HG02970 (cell line): Measurements from ENCODE around the gene INSC.

Experiments used
- ATAC-seq: cut with Tn5 transposase; IDR thresholded peaks from one replicate; pipeline ENCODE4 v1.9.1; 2021; ENCODE audit warnings: mild to moderate bottlenecking, moderate library complexity, moderate number of reproducible peaks; ENCODE audit not compliant: unreplicated experiment, low FRiP score

Gene INSC

DNA sequence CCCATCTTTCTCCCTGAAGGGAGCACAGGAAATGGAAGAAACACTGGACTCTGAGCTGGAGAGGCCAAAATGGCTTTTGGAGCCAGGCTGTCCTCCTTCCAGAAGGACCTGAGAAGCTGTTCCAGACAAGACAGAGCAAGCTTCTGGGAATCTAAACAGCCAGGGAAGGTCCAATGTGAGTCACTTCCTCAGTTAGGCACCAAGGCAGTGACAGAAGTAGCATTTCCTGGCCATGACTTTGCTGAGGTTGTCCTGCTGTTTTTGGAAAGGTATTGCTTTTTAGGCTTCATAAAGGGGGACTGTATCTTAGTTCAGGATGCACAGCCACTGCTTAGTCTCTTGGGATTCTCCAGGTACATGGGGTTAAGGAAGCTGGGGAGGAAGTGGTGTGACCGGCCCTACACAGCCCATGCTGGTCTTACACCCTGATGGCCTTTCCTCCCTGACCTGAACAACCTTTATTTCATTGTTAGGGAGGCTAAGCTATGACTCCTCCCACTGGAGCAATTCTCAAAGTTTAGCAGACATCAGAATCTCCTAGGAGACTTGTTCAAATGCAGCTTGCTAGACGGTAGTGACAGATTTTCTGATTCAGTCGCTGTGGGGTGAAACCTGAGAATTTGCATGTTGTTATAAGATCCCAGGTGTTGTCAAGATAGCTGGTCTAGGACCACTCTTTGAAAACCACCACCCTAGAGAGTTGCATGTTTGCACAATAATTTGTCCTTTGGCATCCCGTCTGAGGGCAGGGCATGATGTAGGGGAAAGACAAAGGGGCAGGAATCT, 6.8 kb upstream of the INSC start:
- peak; percentile 62 for ATAC-seq

DNA sequence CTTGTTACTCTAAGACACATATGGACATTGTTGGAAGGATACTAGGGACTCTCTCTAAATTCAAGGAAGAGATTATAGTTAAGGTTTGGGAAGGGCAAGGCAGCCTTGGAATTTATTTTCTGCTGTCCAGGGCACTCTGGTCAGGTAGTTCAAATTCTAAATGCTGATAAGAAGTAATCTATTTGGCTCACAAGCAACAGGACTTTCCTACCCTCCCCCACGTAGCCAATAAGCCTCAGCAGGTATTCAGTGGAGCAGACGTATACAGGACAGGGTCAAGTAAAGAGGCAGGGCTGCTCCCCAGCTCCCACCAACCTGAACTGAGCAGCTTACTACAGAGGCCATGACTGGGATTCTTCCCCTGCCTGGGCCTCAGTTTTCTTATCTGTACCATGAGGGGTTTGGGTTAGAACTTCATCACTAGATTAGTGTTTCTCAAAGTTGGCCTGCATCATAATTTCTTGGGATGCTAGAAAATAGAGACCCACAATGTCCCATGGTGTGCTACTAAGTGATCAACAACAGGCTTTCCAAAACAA, 6.1 kb upstream of the INSC start:
- ATAC-seq, result no peak

- no peak for ATAC-seq
Measured at GRCh38 chr11:15109602-15110001, 5.1 kb upstream of the INSC start.

- no peak for ATAC-seq
Measured at GRCh38 chr11:15111215-15111614, 3.5 kb upstream of the INSC start.

DNA sequence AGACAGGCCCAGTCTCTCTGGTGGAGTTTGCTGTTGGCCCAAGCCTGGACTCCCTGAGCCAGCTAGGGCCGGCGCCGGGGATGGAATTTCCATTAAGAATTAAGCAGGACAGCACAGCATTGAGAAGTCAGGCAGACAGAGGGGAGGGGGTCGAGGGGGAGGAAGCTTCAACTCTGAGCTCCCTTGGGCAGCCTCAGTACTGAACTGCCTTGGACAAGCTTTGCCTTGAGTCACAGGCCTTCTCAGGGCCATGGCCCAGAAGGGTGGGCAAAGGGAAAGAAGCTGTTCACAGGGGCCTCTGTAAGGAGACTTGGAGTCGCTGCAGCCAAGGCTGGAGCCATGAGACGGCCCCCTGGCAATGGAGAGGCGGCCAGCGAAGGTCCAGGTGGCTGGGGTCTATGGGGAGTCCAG, 2.6 kb upstream of the INSC start:
- ATAC-seq, result no peak

- peak; percentile 81 for ATAC-seq
Measured at GRCh38 chr11:15113381-15113780, 1.3 kb upstream of the INSC start.

- no peak for ATAC-seq
Measured at GRCh38 chr11:15115686-15116085, 963 bp downstream of the INSC start.

GRCh38 chr11:15117751-15118150, 3.0 kb downstream of the INSC start:
- no peak for ATAC-seq

GRCh38 chr11:15118431-15118830, 3.7 kb downstream of the INSC start:
- ATAC-seq, result no peak

- ATAC-seq, result no peak
Measured at GRCh38 chr11:15119352-15119751, 4.6 kb downstream of the INSC start.

- ATAC-seq, result no peak
Measured at GRCh38 chr11:15119826-15120225, 5.1 kb downstream of the INSC start.

DNA sequence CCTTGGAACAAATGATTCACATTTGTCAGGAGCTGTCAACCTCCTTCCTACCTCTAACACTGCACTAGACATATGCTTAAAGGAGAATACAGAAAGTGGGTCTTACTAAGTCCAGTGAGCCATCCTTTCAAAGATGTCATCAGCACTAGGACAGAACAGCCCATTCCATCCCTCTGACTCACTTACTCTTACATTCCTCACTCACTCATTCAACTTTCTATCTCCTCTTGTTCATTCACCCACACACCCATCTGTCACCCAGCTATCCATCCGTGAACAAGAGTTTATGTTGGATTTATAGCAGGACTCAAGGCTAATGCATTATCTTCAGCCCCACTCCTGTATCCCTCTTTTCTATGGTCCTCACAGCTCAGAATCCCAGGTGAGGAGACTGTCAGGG, 9.1 kb downstream of the INSC start:
- no peak for ATAC-seq

DNA sequence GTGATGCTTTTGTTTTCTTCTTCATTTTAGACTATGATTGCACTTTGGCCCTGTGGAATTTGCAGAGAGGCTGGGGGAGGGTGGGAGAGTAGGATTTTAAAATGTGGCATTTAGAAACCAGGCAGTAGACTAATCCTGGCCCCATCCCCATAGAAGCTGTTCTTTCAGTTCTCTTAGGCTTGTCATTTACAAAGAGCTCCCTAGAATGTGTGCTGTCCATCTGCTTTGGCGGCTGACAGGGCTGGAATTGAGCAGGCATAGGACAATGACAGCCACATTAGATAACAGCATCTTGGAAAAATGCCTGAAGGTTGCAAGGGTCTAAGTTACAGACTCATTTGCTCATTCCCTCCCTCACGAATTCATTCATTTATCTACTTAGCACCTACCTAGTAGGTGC, 9.8 kb downstream of the INSC start:
- ATAC-seq, result no peak

GRCh38 chr11:15127341-15127740, 12.6 kb downstream of the INSC start:
- ATAC-seq, result no peak

DNA sequence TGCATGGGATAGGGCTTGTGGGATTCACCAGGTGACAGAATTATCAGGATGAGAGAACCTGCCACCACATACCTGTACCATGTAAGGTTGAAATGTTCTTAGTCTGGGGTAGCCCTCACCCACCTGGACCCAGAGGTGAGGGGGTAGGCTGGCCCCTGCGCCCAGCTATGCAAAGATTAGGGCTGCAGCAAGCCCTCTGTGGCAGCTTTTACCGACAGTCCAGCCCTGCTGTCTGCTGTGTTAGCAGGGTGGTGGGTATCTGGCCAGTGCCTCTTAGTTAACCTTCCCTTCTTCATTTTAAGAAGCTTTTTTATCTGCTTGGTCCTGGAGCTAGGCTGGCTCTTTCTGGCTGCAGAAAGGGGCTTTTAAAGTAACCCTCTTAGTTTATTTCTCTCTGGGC, 13.9 kb downstream of the INSC start:
- no peak for ATAC-seq

DNA sequence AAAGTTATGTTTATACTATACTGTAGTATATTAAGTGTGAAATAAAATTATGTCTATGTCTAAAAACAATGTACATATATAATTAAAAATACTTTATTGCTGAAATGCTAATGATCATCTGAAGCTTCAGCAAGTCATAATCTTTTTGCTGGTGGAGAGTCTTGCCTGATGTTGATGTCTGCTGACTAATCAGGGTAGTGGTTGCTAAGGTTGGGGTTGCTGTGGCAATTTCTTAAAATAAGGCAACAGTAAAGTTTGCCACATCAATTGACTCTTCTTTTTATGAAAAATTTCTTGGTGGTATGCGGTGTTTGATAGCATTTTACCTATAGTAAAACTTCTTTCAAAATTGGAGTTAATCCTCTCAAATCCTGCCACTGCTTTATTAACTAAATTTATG, 21.4 kb downstream of the INSC start:
- no peak for ATAC-seq

- ATAC-seq, result no peak
Measured at GRCh38 chr11:15139096-15139770, 24.5 kb downstream of the INSC start.

- no peak for ATAC-seq
Measured at GRCh38 chr11:15139958-15140659, 25.4 kb downstream of the INSC start.

DNA sequence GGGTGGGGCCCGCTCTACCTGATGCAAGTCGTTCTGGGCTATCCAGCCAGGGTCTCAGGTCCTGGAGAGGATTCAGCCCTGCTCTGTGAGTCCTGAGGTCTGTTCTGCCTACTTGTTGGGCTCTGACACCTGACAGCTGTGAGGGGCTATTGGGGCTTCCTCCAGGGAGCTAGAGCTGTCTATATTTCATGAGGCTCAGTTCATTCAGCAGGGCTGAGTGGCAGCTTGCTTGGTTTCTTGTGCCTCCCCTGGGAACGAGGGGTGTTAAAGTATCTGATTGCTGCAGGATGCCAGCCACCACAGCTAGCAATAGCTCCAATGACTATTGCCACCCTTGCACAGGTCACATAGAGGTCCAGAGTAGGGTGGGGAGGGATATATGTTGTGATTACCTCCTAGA, 26.7 kb downstream of the INSC start:
- ATAC-seq, result no peak

- no peak for ATAC-seq
Measured at GRCh38 chr11:15142838-15143237, 28.1 kb downstream of the INSC start.

DNA sequence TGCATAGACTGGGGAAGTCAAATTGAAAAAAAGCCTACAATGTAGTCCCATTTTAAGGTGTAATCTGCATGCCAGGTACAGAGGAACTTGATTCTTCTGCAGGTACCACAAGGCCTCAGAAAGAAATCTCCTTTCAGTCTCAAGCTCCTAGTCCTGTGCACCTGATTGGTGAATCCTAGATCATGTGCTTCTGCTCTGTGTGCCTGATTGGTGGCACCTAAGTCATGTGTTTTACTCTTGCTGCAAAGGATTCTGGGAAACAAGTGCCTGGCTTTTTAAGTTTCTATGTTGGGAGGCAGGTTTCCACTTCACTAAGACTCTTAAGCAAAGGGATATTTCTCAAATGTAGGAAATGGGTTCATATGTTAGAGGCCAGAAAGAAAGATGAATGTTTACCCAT, 29.1 kb downstream of the INSC start:
- no peak for ATAC-seq
